OCI-LY3 (cell line): Measurements from ENCODE around the gene NIPAL4.
A peak's percentile ranks its signal among the peaks of the same experiment; 100 is the strongest.
"Not testable (repeated sequence)": the region's sequence is repeated elsewhere in the genome, so short reads cannot be mapped to it uniquely, and the experiment has no call there.

Experiments
- H2AFZ ChIP-seq: fragments of 200-600, 300-600 bp; shearing (Covaris generic); 2 replicates; pipeline ENCODE4 v1.6.0; 2014; ENCODE audit warnings: antibody characterized with exemption, low read depth, low read length
- H3K27ac ChIP-seq: fragments of 200-600, 300-600 bp; sonication (generic); 2 replicates; pipeline ENCODE4 v1.5.1; 2014; ENCODE audit warnings: mild to moderate bottlenecking, low read length, moderate library complexity, mixed read lengths
- H3K27me3 ChIP-seq: fragments of 200-600, 300-600 bp; sonication (generic); 2 replicates; pipeline ENCODE4 v1.6.1; 2014; ENCODE audit warnings: low read depth, low read length, mixed read lengths
- H3K36me3 ChIP-seq: fragments of 200-600, 300-600 bp; sonication (generic); replicated peaks from 2 replicates; pipeline ENCODE3; 2014; ENCODE audit warnings: low read depth, low read length, mixed read lengths
- H3K4me1 ChIP-seq: fragments of 300-600, 200-600 bp; sonication (generic); 2 replicates; pipeline ENCODE4 v1.6.1; 2014; ENCODE audit warnings: low read length, mixed read lengths
- H3K4me2 ChIP-seq: fragments of 200-600, 300-600 bp; sonication (generic); 2 replicates; pipeline ENCODE4 v1.6.1; 2014; ENCODE audit warnings: low read length, mixed read lengths
- H3K4me3 ChIP-seq: fragments of 300-600, 200-600 bp; sonication (generic); 2 replicates; pipeline ENCODE4 v1.5.1; 2014; ENCODE audit warnings: antibody characterized with exemption, mild to moderate bottlenecking, low read length, moderate library complexity
- H3K79me2 ChIP-seq: fragments of 300-600, 200-600 bp; shearing (Covaris generic); 2 replicates; pipeline ENCODE4 v1.6.1; 2014; ENCODE audit warnings: mild to moderate bottlenecking, low read length, mixed read lengths
- H3K9ac ChIP-seq: fragments of 300-600, 200-600 bp; shearing (Covaris generic); 2 replicates; pipeline ENCODE4 v1.6.0; 2014; ENCODE audit warnings: mild to moderate bottlenecking, low read length, moderate library complexity
- H3K9me3 ChIP-seq: fragments of 200-600, 300-600 bp; shearing (Covaris generic); 2 replicates; pipeline ENCODE4 v1.6.1; 2014; ENCODE audit warnings: low read length, mixed read lengths; ENCODE audit not compliant: insufficient read depth
- H4K20me1 ChIP-seq: fragments of 200-600, 300-600 bp; sonication (generic); 2 replicates; pipeline ENCODE4 v1.6.1; 2016; ENCODE audit warnings: low read length, mixed read lengths; ENCODE audit not compliant: insufficient read depth
- EZH2phosphoT487 ChIP-seq: fragments of 200-600 bp; shearing (Covaris generic); IDR thresholded peaks from 2 replicates; pipeline ENCODE4 v1.6.1; 2018; ENCODE audit warnings: antibody characterized with exemption, mixed run types, low read depth
- TF ChIP-seq, protein P1 (sequence below): fragments of 200-600, 300-600 bp; sonication (generic); IDR thresholded peaks from 2 replicates; pipeline ENCODE4 v1.5.1; 2014; ENCODE audit warnings: antibody characterized with exemption, low read length, low read depth

The NIPAL4 gene

DNA sequence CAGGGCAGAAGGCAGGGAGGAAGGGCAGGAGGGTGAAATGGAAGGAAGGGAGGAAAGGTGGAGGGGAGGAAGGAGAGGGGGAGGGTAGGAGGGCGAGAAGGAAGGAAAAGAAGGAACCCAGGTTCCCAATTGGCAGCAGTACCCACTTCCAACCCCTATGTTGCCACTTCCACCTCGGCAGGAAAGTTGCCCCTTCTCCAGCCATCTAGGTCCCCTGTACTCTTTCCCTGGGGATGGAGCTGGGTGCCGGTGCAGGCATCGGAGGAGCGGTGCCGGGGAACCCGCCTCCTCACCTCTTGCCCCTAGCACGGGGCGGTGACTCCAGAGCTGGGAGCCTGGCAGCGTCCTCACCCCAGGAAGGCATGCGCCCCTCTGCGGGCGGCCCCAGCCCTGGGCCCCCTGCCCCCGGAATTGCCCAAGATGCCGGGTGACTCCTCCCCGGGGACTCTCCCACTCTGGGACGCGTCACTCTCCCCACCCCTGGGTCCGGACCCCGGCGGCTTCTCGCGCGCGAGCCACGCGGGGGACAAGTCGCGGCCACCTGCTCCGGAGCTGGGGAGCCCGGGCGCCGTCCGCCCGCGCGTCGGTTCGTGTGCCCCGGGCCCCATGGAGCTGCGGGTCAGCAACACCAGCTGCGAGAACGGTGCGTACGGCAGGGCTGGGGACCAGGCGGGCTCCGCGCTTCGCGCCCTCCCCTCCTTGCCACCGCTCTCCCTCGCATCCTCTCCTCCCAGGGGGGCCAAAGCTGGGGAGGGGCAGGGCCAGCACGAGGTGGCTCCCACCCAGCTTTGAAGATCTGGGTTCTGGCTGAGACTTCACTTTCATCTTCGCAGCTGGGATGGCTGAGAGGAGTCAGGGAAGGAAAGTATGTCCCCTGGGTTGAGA is at the start of gene NIPAL4:
Gene NIPAL4 (plus strand): TSS at position 499 of the 885 bp plus-strand sequence. CDS start 108 bp downstream, at position 607.
- Histone ChIP-seq H3K4me2 (peak within 1 kb of the TSS; percentile 97), H3K36me3 (no peaks in the 10 kb centered on the region), H3K27me3 (peaks cover 14% of the 10 kb centered on the region), H3K9ac (peak within 1 kb of the TSS; percentile 61), H3K79me2 (no peaks in the 10 kb centered on the region), H2AFZ (peak within 1 kb of the TSS; percentile 64; the same call in 1 of the 2 replicates), H3K4me1 (peaks cover 22% of the 10 kb centered on the region), H3K27ac (no peak within 1 kb of the TSS), H4K20me1 (no peaks in the 10 kb centered on the region), H3K4me3 (peak within 1 kb of the TSS; percentile 85), H3K9me3 (no peaks in the 10 kb centered on the region)
- TF ChIP-seq, protein P1, sequence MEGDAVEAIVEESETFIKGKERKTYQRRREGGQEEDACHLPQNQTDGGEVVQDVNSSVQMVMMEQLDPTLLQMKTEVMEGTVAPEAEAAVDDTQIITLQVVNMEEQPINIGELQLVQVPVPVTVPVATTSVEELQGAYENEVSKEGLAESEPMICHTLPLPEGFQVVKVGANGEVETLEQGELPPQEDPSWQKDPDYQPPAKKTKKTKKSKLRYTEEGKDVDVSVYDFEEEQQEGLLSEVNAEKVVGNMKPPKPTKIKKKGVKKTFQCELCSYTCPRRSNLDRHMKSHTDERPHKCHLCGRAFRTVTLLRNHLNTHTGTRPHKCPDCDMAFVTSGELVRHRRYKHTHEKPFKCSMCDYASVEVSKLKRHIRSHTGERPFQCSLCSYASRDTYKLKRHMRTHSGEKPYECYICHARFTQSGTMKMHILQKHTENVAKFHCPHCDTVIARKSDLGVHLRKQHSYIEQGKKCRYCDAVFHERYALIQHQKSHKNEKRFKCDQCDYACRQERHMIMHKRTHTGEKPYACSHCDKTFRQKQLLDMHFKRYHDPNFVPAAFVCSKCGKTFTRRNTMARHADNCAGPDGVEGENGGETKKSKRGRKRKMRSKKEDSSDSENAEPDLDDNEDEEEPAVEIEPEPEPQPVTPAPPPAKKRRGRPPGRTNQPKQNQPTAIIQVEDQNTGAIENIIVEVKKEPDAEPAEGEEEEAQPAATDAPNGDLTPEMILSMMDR: no peak
- no peak for TF ChIP-seq EZH2phosphoT487

DNA sequence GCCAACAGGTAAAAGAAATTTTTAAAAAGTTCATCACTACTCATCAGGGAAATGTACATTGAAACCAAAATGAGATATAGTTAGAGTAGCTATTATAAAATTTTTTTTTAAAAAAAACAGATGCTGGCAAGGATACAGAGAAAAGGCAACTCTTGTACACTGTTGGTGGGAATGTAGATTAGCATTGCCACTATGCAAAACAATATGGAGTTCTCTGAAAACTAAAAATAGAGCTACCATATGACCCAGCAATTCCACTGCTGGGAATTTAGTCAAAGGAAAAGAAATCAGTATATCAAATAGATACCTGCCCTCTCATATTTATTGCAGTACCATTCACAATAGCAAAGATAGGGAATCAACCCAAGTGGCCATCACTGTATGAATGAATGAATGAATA is 44.2 kb upstream of the NIPAL4 start:
- H3K4me3 ChIP-seq: no peak overlapping the region
- no peaks in the 10 kb centered on the region for H3K4me1 ChIP-seq
- no peaks in the 10 kb centered on the region for H3K27me3 ChIP-seq
- H3K9me3 ChIP-seq: no peaks in the 10 kb centered on the region
- H3K9ac ChIP-seq: no peak overlapping the region
- H4K20me1 ChIP-seq: no peaks in the 10 kb centered on the region
- no peak overlapping the region for H3K4me2 ChIP-seq
- no peaks in the 10 kb centered on the region for H3K36me3 ChIP-seq
- TF ChIP-seq EZH2phosphoT487: no peak
- H3K27ac ChIP-seq: no peak overlapping the region
- H2AFZ ChIP-seq: no peak overlapping the region
- H3K79me2 ChIP-seq: no peaks in the 10 kb centered on the region

DNA sequence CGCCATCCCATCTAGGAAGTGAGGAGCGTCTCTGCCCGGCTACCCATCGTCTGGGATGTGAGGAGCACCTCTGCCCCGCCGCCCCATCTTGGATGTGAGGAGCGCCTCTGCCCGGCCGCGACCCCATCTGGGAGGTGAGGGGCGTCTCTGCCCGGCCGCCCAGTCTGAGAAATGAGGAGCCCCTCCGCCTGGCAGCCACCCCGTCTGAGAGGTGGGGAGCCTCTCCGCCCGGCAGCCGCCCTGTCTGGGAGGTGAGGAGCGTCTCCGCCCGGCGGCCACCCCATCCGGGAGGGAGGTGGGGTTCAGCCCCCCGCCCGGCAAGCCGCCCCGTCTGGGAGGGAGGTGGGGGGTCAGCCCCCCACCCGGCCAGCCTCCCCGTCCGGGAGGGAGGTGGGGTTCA is 40.5 kb upstream of the NIPAL4 start:
- not testable (repeated sequence) for H3K9ac ChIP-seq, H3K27me3 ChIP-seq, H3K4me1 ChIP-seq, H3K4me2 ChIP-seq, H3K4me3 ChIP-seq, H3K27ac ChIP-seq, H4K20me1 ChIP-seq, H3K79me2 ChIP-seq, H3K9me3 ChIP-seq, H3K36me3 ChIP-seq, H2AFZ ChIP-seq

DNA sequence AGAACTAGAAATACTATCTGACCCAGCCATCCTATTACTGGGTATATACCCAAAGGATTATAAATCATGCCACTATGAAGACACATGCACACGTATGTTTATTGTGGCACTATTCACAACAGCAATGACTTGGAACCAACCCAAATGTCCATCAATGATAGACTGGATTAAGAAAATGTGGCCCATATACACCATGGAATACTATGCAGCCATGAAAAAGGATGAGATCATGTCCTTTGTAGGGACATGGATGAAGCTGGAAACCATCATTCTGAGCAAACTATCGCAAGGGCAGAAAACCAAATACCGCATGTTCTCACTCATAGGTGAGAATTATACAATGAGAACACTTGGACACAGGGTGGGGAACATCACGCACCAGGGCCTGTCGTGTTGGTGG is 30.1 kb upstream of the NIPAL4 start:
- not testable (repeated sequence) for H3K4me3 ChIP-seq, H3K27me3 ChIP-seq, H3K36me3 ChIP-seq, H4K20me1 ChIP-seq, H3K9me3 ChIP-seq, H3K27ac ChIP-seq, H3K9ac ChIP-seq, H3K79me2 ChIP-seq, H3K4me2 ChIP-seq, H3K4me1 ChIP-seq, H2AFZ ChIP-seq

DNA sequence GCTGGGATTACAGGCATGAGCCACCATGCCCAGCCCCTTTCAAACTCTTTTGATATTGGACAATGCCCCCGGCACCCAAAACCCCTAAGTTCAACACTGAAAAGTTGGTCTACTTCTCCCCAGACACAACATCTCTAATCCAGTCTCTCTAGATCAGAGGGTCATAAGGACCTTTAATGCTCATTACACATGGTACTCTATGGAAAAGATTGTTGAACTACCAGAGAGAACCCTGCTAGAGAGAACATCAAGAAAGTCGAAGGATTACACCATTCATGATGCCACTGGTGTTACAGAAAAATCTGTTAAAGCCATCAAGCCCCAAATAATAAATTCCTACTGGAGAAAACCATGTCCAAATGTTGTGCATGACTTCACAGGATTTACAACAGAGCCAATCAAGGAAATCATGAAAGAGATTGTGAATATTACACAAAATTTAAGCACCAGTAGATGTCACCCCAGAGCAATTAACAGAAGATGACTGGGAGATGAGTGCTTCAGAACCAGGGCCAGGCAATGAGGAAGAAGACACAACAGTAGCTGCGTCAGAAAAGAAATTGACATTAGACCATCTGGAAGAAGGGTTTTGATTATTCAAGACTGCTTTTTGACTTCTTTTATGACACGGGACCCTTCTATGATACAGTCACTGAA is 28.3 kb upstream of the NIPAL4 start:
- Histone ChIP-seq H3K27ac (no peak overlapping the region), H3K4me3 (no peak overlapping the region), H4K20me1 (no peaks in the 10 kb centered on the region), H3K9me3 (no peaks in the 10 kb centered on the region), H3K9ac (no peak overlapping the region), H3K27me3 (no peaks in the 10 kb centered on the region), H2AFZ (no peak overlapping the region), H3K4me1 (peaks cover 4% of the 10 kb centered on the region), H3K4me2 (peak overlapping the region; percentile 36), H3K36me3 (no peaks in the 10 kb centered on the region), H3K79me2 (no peaks in the 10 kb centered on the region)
- no peak for TF ChIP-seq EZH2phosphoT487
- TF ChIP-seq, protein P1: peak; percentile 63
